GM20000 (cell line): ENCODE data around the gene IL1F10.

Source experiments
- DNase-seq: peaks from one replicate; pipeline ENCODE4 v3.0.0; 2012; ENCODE audit warnings: low spot score
- TF ChIP-seq, protein P1 (sequence below): IDR thresholded peaks from 2 replicates; pipeline ENCODE4 v1.5.1; 2012; ENCODE audit warnings: mild to moderate bottlenecking, control low read depth; ENCODE audit errors: extremely low read depth, missing control alignments

Gene IL1F10

DNA sequence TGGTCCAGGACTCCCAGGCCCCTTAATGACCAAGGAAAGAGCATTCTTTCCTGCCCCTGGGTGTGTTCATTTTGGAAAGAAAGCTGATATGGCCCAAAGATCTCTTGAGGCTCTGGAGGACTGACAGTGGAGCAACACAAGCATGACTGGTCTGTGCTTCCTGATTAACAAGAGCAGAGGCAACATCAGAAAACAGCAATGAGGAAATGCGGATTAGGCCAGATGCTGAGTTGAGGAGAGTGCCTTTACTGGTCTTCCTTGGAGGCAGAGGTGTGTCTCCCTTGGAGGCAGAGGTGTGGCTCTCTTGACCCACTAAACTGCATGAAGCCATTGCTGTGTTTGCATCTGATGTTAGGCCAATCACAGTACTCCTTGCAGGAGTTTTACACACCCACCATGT is 35.0 kb upstream of the IL1F10 start:
- TF ChIP-seq, protein P1, sequence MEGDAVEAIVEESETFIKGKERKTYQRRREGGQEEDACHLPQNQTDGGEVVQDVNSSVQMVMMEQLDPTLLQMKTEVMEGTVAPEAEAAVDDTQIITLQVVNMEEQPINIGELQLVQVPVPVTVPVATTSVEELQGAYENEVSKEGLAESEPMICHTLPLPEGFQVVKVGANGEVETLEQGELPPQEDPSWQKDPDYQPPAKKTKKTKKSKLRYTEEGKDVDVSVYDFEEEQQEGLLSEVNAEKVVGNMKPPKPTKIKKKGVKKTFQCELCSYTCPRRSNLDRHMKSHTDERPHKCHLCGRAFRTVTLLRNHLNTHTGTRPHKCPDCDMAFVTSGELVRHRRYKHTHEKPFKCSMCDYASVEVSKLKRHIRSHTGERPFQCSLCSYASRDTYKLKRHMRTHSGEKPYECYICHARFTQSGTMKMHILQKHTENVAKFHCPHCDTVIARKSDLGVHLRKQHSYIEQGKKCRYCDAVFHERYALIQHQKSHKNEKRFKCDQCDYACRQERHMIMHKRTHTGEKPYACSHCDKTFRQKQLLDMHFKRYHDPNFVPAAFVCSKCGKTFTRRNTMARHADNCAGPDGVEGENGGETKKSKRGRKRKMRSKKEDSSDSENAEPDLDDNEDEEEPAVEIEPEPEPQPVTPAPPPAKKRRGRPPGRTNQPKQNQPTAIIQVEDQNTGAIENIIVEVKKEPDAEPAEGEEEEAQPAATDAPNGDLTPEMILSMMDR = no peak
- no peak for DNase-seq

DNA sequence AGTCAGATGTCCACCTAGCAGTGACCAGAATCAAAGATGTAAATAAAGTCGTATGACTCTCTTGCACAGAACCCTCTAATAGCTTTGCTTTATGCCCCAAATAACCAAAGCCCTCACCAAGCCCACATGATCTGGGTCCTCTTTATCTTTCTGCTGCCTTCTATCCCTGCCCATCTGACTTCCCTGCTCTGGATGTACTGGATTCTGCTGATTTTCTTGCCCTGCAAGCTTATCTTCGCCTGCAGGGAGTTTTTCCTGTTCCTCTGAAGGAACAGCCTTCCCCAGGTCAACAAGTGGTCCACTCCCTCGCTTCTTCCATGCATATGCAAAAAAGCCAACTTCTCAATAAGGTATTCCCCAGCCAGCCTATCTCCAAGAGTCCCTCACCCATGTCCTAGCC is 33.8 kb upstream of the IL1F10 start:
- TF ChIP-seq, protein P1 = no peak
- DNase-seq = no peak

DNA sequence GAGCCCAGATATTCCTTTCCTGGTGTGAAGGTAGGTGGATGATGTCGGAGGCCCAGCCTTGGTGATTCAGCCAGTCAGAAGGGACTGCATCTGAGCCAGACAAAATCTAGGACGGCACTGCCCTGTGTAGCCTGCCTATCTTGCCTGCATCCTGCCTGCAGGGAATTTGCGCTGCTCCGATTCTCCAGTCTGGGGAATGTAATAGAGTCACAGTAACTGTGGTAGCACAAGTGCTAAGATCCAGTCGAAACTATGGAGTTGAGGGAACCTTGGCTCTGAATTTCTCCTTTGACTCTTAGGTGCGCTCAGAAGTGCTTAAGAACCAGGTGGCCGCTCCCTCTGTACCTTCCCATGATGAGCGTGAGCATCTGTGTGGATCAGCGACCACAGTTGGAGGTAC is 31.0 kb upstream of the IL1F10 start:
- TF ChIP-seq, protein P1 = no peak
- no peak for DNase-seq

DNA sequence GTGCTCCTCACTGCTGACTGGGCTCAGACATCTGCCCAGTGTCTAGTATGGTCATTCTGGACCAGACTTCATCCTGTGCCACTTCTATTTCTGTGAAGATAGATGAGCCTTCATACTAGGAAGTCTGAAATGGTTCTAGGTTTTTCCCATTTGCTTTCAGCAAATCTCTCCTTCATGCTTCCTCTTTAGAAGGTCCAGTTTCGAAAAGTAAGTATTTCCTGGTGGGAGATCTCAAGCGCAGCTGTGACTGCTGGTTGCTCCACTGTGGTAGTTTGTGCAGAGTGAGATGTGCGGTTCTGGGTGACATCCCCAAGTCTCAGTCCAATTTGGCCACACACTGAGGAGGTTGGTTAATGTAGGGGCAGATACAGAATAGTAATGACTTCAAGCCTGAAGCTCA is 29.5 kb upstream of the IL1F10 start:
- TF ChIP-seq, protein P1 = no peak
- no peak for DNase-seq

DNA sequence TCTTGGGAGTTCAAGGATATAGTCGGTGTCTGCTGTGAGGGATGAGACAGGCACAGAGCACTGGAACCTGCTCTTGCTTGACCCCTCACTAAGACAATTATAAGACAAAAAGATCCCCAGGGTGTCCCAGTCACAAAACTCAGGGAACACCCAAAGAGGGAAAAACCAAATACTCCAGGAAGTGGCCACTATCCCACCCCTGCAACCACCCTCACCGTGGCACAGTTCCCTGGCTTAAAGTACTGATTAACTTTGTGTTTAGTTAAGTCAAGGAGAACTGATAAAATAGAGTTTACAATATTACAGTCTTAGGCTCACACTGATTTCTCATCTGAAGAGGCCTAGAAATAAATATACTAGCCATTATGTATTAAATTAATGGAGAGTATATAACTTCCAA is 28.6 kb upstream of the IL1F10 start:
- TF ChIP-seq, protein P1 = no peak
- DNase-seq = no peak

DNA sequence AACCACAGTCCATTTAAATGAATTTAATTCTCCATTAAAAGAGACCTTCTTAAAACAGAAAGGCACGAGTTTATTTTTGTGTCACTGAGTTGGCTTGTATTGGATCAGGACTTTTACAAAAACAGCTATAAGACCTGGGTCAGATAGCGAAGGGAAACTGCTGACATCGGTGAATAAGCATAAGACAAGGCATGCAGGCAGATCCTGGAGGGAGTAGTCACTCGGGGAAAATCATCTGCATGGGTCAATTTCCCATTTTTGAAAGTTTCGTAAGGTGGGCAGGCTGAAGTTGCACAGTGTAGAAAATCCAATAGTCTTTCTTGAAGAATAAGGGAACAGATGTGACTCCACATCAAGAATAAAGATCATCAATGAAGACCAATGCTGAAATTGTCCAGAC is 28.1 kb upstream of the IL1F10 start:
- TF ChIP-seq, protein P1 = no peak

DNA sequence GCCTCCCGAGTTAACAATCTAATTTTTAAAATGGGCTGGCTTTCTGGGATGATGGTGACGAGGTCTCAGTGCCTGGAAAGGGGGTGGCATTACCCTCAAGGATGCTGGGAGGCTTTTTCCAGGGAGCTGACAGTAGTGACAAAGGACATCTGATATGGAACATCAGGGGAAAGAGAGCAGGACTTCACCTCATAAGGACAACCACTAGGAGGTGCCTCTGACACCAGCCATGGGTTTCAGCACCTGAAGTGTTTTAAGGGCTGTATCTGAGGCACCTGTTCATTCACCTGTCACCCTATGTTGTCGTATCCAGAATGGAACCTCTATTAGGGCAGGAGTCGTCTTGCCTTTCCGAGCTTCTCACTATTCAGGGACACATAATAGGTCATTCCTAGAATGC is 25.9 kb upstream of the IL1F10 start:
- no peak for DNase-seq
- TF ChIP-seq, protein P1 = no peak

More for the DNA sequence above, 28.1 kb upstream of the IL1F10 start:
- no peak for DNase-seq

DNA sequence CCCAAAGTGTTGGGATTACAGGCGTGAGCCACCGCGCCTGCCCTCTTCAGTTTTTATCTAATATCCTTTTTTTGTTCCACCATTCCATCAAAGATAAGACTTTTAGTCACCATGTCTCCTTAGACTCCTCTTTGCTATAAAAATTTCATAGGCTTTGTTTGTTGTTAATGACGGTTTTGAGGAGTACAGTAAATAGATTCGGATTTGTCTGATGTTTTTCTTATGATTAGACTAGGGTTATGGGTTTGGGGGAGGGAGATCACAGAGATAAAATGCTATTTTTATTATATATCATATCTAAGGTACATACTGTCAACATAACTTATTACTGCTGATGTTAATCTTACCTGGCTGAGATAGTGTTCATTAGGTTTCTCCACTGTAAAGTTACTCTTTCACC is 21.3 kb upstream of the IL1F10 start:
- TF ChIP-seq, protein P1 = no peak
- no peak for DNase-seq
